GM18502 (cell line): ENCODE results near the gene SLC19A2.

Source experiments
- ATAC-seq: cut with Tn5 transposase; IDR thresholded peaks from one replicate; pipeline ENCODE4 v1.9.1; 2021; ENCODE audit warnings: mild to moderate bottlenecking; ENCODE audit not compliant: unreplicated experiment, poor library complexity

The SLC19A2 gene

GRCh38 chr1:169414952-169415351, 70.8 kb downstream of the SLC19A2 start:
- ATAC-seq = no peak
